Dorsolateral prefrontal cortex (tissue), 118 donors: ENCODE data around the gene ELK4. TPM values are rescaled to one million over a fixed set of nuclear protein-coding genes. Genes with fewer than 3 reads are reported as not detected.

Experiments
- total RNA-seq, 120 experiments: library from RNA; stranded (reverse); gene quantifications; one replicate each; pipeline versions ENCODE4 v1.2.3 to v1.2.4, GENCODE V29; 2022

Gene ELK4
- total RNA-seq, 120 experiments from 2014 or later: 27.6 to 72.4 (median 41.6) TPM

Other genes starting within 250 kb of the ELK4 start
- 1 to 10 TPM in 94 of 120 experiments, under 1 TPM in 5, not detected in 21; 0.71 to 6.6 (median 2.0) TPM for gene LEMD1, start 210.0 kb downstream of the ELK4 start, total RNA-seq
- gene BLACAT1, start 176.0 kb downstream of the ELK4 start, total RNA-seq: 1 to 10 TPM in 107 of 120 experiments, under 1 TPM in 13; 0.46 to 4.5 (median 1.7) TPM
- 100 to 1,000 TPM in 101 of 120 experiments, 10 to 100 TPM in 19; 55.9 to 606 (median 176) TPM for gene CDK18, start 127.3 kb downstream of the ELK4 start, total RNA-seq
- gene SLC45A3, start 48.5 kb upstream of the ELK4 start, total RNA-seq: 10 to 100 TPM in 88 of 120 experiments, 1 to 10 TPM in 32; 2.2 to 82.8 (median 15.0) TPM
- gene NUCKS1, start 118.2 kb upstream of the ELK4 start, total RNA-seq: 100 to 1,000 TPM; 124 to 316 (median 225) TPM
- gene RAB29, start 143.5 kb upstream of the ELK4 start, total RNA-seq: 10 to 100 TPM; 12.4 to 41.9 (median 21.6) TPM
- 10 to 100 TPM; 27.3 to 87.8 (median 42.5) TPM for gene SLC41A1, start 181.2 kb upstream of the ELK4 start, total RNA-seq
- 1 to 10 TPM in 8 of 120 experiments, under 1 TPM in 64, not detected in 48; 0.22 to 1.7 (median 0.52) TPM for gene PM20D1, start 218.1 kb upstream of the ELK4 start, total RNA-seq